SU-DHL-6 (cell line): ENCODE measurements around the gene PLAAT5.

ENCODE experiments used
- EZH2phosphoT487 ChIP-seq: fragments of 200-600 bp; sonication (generic), shearing (Covaris generic); conservative IDR thresholded peaks from 2 replicates; pipeline ENCODE4 v1.6.1; 2018; ENCODE audit warnings: mild to moderate bottlenecking, antibody characterized with exemption, low read length, moderate library complexity, mixed read lengths
- TF ChIP-seq, protein P1 (sequence below): fragments of 200-600 bp; sonication (generic); IDR thresholded peaks from one replicate; pipeline ENCODE4 v1.5.1; 2017; ENCODE audit warnings: antibody characterized with exemption, mild to moderate bottlenecking, low read length, moderate library complexity; ENCODE audit not compliant: insufficient read depth, poor library complexity, severe bottlenecking

DNA sequence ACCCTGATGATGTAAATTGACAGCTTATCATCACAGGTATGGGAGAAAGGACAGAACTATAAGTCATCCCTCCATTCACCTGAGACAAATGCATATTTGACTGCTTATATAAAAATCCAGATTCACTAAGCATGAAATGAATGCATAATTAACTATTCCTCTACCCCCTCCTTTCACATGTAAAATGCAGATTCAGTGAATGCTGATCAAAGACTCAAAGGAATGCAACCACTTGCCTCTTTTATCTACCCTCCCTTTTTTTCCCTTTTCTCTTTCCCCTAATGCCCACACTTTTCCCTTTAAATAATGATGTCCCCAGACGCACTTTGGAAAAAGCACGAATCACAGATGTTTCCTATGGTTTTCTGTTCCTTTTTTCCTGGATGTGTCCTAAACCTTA, 41.1 kb upstream of the PLAAT5 start:
- TF ChIP-seq, protein P1, sequence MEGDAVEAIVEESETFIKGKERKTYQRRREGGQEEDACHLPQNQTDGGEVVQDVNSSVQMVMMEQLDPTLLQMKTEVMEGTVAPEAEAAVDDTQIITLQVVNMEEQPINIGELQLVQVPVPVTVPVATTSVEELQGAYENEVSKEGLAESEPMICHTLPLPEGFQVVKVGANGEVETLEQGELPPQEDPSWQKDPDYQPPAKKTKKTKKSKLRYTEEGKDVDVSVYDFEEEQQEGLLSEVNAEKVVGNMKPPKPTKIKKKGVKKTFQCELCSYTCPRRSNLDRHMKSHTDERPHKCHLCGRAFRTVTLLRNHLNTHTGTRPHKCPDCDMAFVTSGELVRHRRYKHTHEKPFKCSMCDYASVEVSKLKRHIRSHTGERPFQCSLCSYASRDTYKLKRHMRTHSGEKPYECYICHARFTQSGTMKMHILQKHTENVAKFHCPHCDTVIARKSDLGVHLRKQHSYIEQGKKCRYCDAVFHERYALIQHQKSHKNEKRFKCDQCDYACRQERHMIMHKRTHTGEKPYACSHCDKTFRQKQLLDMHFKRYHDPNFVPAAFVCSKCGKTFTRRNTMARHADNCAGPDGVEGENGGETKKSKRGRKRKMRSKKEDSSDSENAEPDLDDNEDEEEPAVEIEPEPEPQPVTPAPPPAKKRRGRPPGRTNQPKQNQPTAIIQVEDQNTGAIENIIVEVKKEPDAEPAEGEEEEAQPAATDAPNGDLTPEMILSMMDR: no peak
- no peak for TF ChIP-seq EZH2phosphoT487
